Prostate gland (tissue), 2 donors: ENCODE data around the gene IL11.

ENCODE experiments used
- POLR2A ChIP-seq: fragments of 450-650 bp; IDR thresholded peaks from one replicate; pipeline ENCODE4 v1.6.1; 2016; ENCODE audit warnings: antibody characterized with exemption, mild to moderate bottlenecking
- TF ChIP-seq, protein P1 (sequence below), 4 experiments: fragments of 200-600 bp in 2 of 4; fragments of 450-650 bp in 2 of 4; sonication (generic) in 2 of 4; IDR thresholded peaks; 1 replicate in 3 of 4; 2 replicates in 1 of 4; pipeline ENCODE4 v1.5.1; 2016 to 2019; ENCODE audit warnings: antibody characterized with exemption in 4 of 4, mild to moderate bottlenecking in 2 of 4, moderate library complexity in 2 of 4

DNA sequence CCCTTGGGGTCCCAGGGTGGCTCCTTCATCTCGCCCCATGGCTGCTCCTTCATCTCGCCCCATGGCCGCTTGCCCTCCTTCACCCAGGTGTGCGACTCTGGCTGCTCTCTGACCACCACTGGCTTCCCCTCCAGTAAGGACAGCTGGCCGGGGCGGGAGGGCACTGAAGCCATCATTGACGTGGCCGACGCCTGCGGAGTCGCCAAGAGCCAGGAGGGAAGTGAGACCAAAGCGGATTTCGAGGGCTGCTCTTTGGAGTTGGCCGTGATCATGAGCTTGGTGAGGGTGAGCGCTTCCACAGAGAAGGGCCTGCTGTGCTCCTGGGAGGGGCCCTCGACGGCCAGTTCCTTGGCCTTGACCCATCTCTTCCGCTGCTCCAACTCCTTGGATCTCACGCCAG lies 11.8 kb downstream of the IL11 start:
- no peak for TF ChIP-seq POLR2A
- TF ChIP-seq, protein P1, sequence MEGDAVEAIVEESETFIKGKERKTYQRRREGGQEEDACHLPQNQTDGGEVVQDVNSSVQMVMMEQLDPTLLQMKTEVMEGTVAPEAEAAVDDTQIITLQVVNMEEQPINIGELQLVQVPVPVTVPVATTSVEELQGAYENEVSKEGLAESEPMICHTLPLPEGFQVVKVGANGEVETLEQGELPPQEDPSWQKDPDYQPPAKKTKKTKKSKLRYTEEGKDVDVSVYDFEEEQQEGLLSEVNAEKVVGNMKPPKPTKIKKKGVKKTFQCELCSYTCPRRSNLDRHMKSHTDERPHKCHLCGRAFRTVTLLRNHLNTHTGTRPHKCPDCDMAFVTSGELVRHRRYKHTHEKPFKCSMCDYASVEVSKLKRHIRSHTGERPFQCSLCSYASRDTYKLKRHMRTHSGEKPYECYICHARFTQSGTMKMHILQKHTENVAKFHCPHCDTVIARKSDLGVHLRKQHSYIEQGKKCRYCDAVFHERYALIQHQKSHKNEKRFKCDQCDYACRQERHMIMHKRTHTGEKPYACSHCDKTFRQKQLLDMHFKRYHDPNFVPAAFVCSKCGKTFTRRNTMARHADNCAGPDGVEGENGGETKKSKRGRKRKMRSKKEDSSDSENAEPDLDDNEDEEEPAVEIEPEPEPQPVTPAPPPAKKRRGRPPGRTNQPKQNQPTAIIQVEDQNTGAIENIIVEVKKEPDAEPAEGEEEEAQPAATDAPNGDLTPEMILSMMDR (IDR thresholded peaks at IDR 0.05), result no peak
